Activated CD4-positive, alpha-beta memory T cell treated with anti-CD3 and anti-CD28 coated beads, Interleukin-2, amount 10 ng/mL, durations not matched to agents 7 days and 5 days (primary cell): ENCODE measurements around the gene KYNU. TPM values are rescaled to one million over a fixed set of nuclear protein-coding genes. Genes with fewer than 3 reads are reported as not detected.

Source experiments
- CTCF ChIA-PET: fragments of 350-600 bp; sonication (Branson Sonifier 250); formaldehyde crosslinking; loops from one replicate; lab custom pipeline; 2021; ENCODE audit warnings: antibody characterized with exemption, inconsistent platforms; lab: Charles Lee
- POLR2A ChIA-PET: fragments of 350-600 bp; sonication (Branson Sonifier 250); formaldehyde crosslinking; loops from one replicate; lab custom pipeline; 2021; ENCODE audit warnings: antibody characterized with exemption; lab: Charles Lee
- DNase-seq: peaks from one replicate; pipeline ENCODE4 v3.0.0-alpha.2; 2020
- H3K27ac Mint-ChIP-seq: one replicate; pipeline ENCODE4 v1.8.0; 2021; ENCODE audit warnings: mild to moderate bottlenecking, mixed read lengths
- H3K27me3 Mint-ChIP-seq: one replicate; pipeline ENCODE4 v1.8.0; 2021; ENCODE audit warnings: mixed read lengths
- H3K36me3 Mint-ChIP-seq: one replicate; pipeline ENCODE4 v1.8.0; 2021; ENCODE audit warnings: low read depth, mixed read lengths
- H3K4me1 Mint-ChIP-seq: one replicate; pipeline ENCODE4 v1.8.0; 2021; ENCODE audit warnings: mixed read lengths
- H3K4me3 Mint-ChIP-seq: one replicate; pipeline ENCODE4 v1.8.0; 2021; ENCODE audit warnings: mild to moderate bottlenecking, mixed read lengths
- H3K9me3 Mint-ChIP-seq: one replicate; pipeline ENCODE4 v1.8.0; 2021; ENCODE audit warnings: mixed read lengths
- total RNA-seq, 2 experiments: library from RNA; stranded (reverse); gene quantifications; one replicate each; pipeline ENCODE4 v1.2.3, GENCODE V29; 2021

Gene KYNU
- not detected for total RNA-seq

- H3K36me3 Mint-ChIP-seq: no peaks in the 10 kb centered on the region
- H3K4me3 Mint-ChIP-seq: no peak within 1 kb of the TSS
- ChIA-PET POLR2A (no interaction called here), CTCF (no interaction called here)
- no peaks in the 10 kb centered on the region for H3K9me3 Mint-ChIP-seq
- no peak for DNase-seq
- no peaks in the 10 kb centered on the region for H3K4me1 Mint-ChIP-seq
- no peak within 1 kb of the TSS for H3K27ac Mint-ChIP-seq
- H3K27me3 Mint-ChIP-seq: peaks cover 4% of the 10 kb centered on the region
Measured at GRCh38 chr2:142877216-142877838, at the start of gene KYNU. Gene KYNU, plus strand, starts transcription at chr2:142877664. Its CDS starts 7,704 bp downstream, at chr2:142885368.

GRCh38 chr2:142834021-142834420, 43.4 kb upstream of the KYNU start:
- Mint-ChIP-seq H3K36me3 (no peaks in the 10 kb centered on the region), H3K9me3 (no peaks in the 10 kb centered on the region), H3K27ac (no peak overlapping the region), H3K4me3 (no peak overlapping the region), H3K27me3 (no peaks in the 10 kb centered on the region), H3K4me1 (no peaks in the 10 kb centered on the region)
- ChIA-PET POLR2A (no interaction called here), CTCF (no interaction called here)
- DNase-seq: no peak

GRCh38 chr2:142840436-142840835, 37.0 kb upstream of the KYNU start:
- no peak for DNase-seq
- no peaks in the 10 kb centered on the region for H3K27me3 Mint-ChIP-seq
- no peaks in the 10 kb centered on the region for H3K9me3 Mint-ChIP-seq
- POLR2A ChIA-PET: no interaction called here
- CTCF ChIA-PET: no interaction called here
- H3K27ac Mint-ChIP-seq: no peak overlapping the region
- H3K36me3 Mint-ChIP-seq: no peaks in the 10 kb centered on the region
- no peaks in the 10 kb centered on the region for H3K4me1 Mint-ChIP-seq
- no peak overlapping the region for H3K4me3 Mint-ChIP-seq

GRCh38 chr2:142841788-142842187, 35.7 kb upstream of the KYNU start:
- Mint-ChIP-seq H3K27me3 (no peaks in the 10 kb centered on the region), H3K36me3 (no peaks in the 10 kb centered on the region), H3K4me3 (no peak overlapping the region), H3K4me1 (no peaks in the 10 kb centered on the region), H3K9me3 (no peaks in the 10 kb centered on the region), H3K27ac (no peak overlapping the region)
- DNase-seq: no peak
- ChIA-PET POLR2A (no interaction called here), CTCF (no interaction called here)

GRCh38 chr2:142842369-142842768, 35.1 kb upstream of the KYNU start:
- no peak for DNase-seq
- Mint-ChIP-seq H3K27ac (no peak overlapping the region), H3K9me3 (no peaks in the 10 kb centered on the region), H3K4me1 (no peaks in the 10 kb centered on the region), H3K27me3 (no peaks in the 10 kb centered on the region), H3K4me3 (no peak overlapping the region), H3K36me3 (no peaks in the 10 kb centered on the region)
- ChIA-PET POLR2A (no interaction called here), CTCF (no interaction called here)

- Mint-ChIP-seq H3K4me1 (no peaks in the 10 kb centered on the region), H3K9me3 (no peaks in the 10 kb centered on the region), H3K27me3 (no peaks in the 10 kb centered on the region), H3K4me3 (no peak overlapping the region), H3K27ac (no peak overlapping the region), H3K36me3 (no peaks in the 10 kb centered on the region)
- ChIA-PET POLR2A (no interaction called here), CTCF (no interaction called here)
- DNase-seq: no peak
Measured at GRCh38 chr2:142843731-142844130, 33.7 kb upstream of the KYNU start.

- H3K36me3 Mint-ChIP-seq: no peaks in the 10 kb centered on the region
- no peaks in the 10 kb centered on the region for H3K9me3 Mint-ChIP-seq
- no peaks in the 10 kb centered on the region for H3K4me1 Mint-ChIP-seq
- POLR2A ChIA-PET: no interaction called here
- H3K27me3 Mint-ChIP-seq: no peaks in the 10 kb centered on the region
- no peak overlapping the region for H3K4me3 Mint-ChIP-seq
- DNase-seq: no peak
- CTCF ChIA-PET: no interaction called here
- H3K27ac Mint-ChIP-seq: no peak overlapping the region
Measured at GRCh38 chr2:142848023-142848606, 29.3 kb upstream of the KYNU start.

GRCh38 chr2:142849820-142850219, 27.6 kb upstream of the KYNU start:
- Mint-ChIP-seq H3K4me3 (no peak overlapping the region), H3K9me3 (no peaks in the 10 kb centered on the region), H3K36me3 (no peaks in the 10 kb centered on the region), H3K4me1 (no peaks in the 10 kb centered on the region), H3K27me3 (no peaks in the 10 kb centered on the region), H3K27ac (no peak overlapping the region)
- CTCF ChIA-PET: no interaction called here
- no peak for DNase-seq
- POLR2A ChIA-PET: no interaction called here

GRCh38 chr2:142853912-142854311, 23.6 kb upstream of the KYNU start:
- Mint-ChIP-seq H3K27me3 (no peaks in the 10 kb centered on the region), H3K9me3 (no peaks in the 10 kb centered on the region), H3K4me1 (no peaks in the 10 kb centered on the region), H3K27ac (no peak overlapping the region), H3K36me3 (no peaks in the 10 kb centered on the region), H3K4me3 (no peak overlapping the region)
- no peak for DNase-seq
- ChIA-PET POLR2A (no interaction called here), CTCF (no interaction called here)

GRCh38 chr2:142857256-142858164, 20.0 kb upstream of the KYNU start:
- H3K36me3 Mint-ChIP-seq: no peaks in the 10 kb centered on the region

GRCh38 chr2:142858961-142859360, 18.5 kb upstream of the KYNU start:
- H3K9me3 Mint-ChIP-seq: no peaks in the 10 kb centered on the region
- no peaks in the 10 kb centered on the region for H3K27me3 Mint-ChIP-seq
- no peak overlapping the region for H3K4me3 Mint-ChIP-seq
- no peak overlapping the region for H3K27ac Mint-ChIP-seq
- ChIA-PET POLR2A (no interaction called here), CTCF (no interaction called here)
- H3K36me3 Mint-ChIP-seq: no peaks in the 10 kb centered on the region
- DNase-seq: no peak
- no peaks in the 10 kb centered on the region for H3K4me1 Mint-ChIP-seq

More at GRCh38 chr2:142857256-142858164, 20.0 kb upstream of the KYNU start:
- POLR2A ChIA-PET: no interaction called here
- no peaks in the 10 kb centered on the region for H3K4me1 Mint-ChIP-seq
- no peak overlapping the region for H3K4me3 Mint-ChIP-seq
- no peak for DNase-seq
- H3K27ac Mint-ChIP-seq: no peak overlapping the region
- H3K27me3 Mint-ChIP-seq: no peaks in the 10 kb centered on the region
- H3K9me3 Mint-ChIP-seq: no peaks in the 10 kb centered on the region
- CTCF ChIA-PET: no interaction called here

- Mint-ChIP-seq H3K4me3 (no peak overlapping the region), H3K27ac (no peak overlapping the region)
Measured at GRCh38 chr2:142862299-142862698, 15.2 kb upstream of the KYNU start.

GRCh38 chr2:142862847-142863246, 14.6 kb upstream of the KYNU start:
- H3K4me3 Mint-ChIP-seq: no peak overlapping the region
- peaks cover 3% of the 10 kb centered on the region for H3K27me3 Mint-ChIP-seq
- ChIA-PET CTCF (no interaction called here), POLR2A (no interaction called here)
- no peaks in the 10 kb centered on the region for H3K36me3 Mint-ChIP-seq
- DNase-seq: no peak
- H3K9me3 Mint-ChIP-seq: no peaks in the 10 kb centered on the region
- no peaks in the 10 kb centered on the region for H3K4me1 Mint-ChIP-seq
- H3K27ac Mint-ChIP-seq: no peak overlapping the region

More at GRCh38 chr2:142862299-142862698, 15.2 kb upstream of the KYNU start:
- ChIA-PET POLR2A (no interaction called here), CTCF (no interaction called here)
- H3K27me3 Mint-ChIP-seq: peaks cover 3% of the 10 kb centered on the region
- H3K4me1 Mint-ChIP-seq: no peaks in the 10 kb centered on the region
- H3K36me3 Mint-ChIP-seq: no peaks in the 10 kb centered on the region
- DNase-seq: no peak
- H3K9me3 Mint-ChIP-seq: no peaks in the 10 kb centered on the region
